Body of pancreas (tissue), 4 donors: ENCODE data around the gene TMPRSS11E.

ENCODE experiments used
- POLR2A ChIP-seq, 3 donors: fragments of 450-650 bp; IDR thresholded peaks; one replicate each; pipeline ENCODE4 v1.6.1; 2016; ENCODE audit warnings: antibody characterized with exemption in 3 of 3, mild to moderate bottlenecking in 2 of 3
- TF ChIP-seq, protein P1 (sequence below), 7 experiments: fragments of 450-650 bp in 4 of 7; fragments of 200-600 bp in 3 of 7; sonication (generic) in 3 of 7; IDR thresholded peaks; one replicate each; pipeline ENCODE4 v1.5.1; 2016 to 2019; ENCODE audit warnings: antibody characterized with exemption in 7 of 7

DNA sequence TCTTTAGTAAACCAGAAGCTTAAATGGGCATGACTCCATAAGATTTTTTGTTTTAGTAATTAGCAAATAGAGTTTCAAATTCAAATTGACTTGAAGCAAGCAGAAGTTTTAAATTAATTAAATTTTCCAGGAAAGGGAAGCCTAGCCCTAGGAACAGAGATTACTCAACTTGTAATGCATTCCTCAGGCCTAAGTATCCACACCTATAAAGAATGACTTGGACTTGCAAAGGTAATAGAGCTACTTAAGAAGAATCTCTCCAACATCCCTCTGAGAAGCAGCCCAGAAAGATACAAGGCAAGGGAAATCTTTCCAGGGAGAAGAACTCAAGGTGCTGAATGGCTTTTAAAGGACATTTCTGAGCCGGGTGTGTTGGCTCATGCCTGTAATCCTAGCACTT lies 16.9 kb upstream of the TMPRSS11E start:
- TF ChIP-seq POLR2A (IDR thresholded peaks at IDR 0.05) = no peak
- TF ChIP-seq, protein P1, sequence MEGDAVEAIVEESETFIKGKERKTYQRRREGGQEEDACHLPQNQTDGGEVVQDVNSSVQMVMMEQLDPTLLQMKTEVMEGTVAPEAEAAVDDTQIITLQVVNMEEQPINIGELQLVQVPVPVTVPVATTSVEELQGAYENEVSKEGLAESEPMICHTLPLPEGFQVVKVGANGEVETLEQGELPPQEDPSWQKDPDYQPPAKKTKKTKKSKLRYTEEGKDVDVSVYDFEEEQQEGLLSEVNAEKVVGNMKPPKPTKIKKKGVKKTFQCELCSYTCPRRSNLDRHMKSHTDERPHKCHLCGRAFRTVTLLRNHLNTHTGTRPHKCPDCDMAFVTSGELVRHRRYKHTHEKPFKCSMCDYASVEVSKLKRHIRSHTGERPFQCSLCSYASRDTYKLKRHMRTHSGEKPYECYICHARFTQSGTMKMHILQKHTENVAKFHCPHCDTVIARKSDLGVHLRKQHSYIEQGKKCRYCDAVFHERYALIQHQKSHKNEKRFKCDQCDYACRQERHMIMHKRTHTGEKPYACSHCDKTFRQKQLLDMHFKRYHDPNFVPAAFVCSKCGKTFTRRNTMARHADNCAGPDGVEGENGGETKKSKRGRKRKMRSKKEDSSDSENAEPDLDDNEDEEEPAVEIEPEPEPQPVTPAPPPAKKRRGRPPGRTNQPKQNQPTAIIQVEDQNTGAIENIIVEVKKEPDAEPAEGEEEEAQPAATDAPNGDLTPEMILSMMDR (IDR thresholded peaks at IDR 0.05) = no peak
